Measurements from ENCODE around the gene CATSPERD.

CATSPERD gene

DNA sequence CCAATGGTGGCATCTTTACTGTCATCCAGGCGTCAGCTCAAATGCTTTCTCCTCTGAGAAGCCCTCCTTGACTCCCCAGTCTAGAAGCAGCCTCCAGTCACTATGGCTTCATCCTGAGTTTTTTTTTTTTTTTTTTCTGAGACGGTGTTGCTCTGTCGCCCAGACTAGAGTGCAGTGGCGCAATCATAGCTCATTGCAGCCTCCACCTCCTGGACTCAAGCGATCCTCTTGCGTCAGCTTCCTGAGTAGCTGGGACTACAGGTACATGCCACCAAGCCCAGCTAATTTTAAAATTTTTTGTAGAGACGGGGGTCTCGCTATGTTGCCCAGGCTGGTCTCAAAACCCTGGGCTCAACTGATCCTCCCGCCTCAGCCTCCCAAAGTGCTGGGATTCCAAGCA is 88.6 kb downstream of the CATSPERD start:
- DNase-seq, result no peak

DNA sequence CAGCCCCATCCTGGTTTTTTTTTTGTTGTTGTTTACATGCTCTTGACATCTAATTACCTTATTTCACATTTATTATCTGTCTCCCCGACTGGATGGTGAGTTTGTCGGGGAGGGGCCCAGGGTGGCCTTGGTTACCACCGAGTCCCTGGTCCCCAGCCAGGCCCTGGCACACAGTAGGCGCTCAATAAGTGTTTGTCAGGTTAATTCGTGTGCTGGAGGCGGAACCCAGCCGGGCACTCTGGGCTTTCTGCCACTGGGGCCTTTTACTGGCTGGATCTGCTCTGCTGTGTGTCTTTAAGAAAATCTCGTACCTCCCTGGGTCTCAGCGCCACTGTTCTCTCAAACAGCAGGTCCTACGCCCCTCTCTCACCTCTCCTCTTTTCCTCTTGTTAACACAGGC is 89.0 kb downstream of the CATSPERD start:
- no peak for DNase-seq

DNA sequence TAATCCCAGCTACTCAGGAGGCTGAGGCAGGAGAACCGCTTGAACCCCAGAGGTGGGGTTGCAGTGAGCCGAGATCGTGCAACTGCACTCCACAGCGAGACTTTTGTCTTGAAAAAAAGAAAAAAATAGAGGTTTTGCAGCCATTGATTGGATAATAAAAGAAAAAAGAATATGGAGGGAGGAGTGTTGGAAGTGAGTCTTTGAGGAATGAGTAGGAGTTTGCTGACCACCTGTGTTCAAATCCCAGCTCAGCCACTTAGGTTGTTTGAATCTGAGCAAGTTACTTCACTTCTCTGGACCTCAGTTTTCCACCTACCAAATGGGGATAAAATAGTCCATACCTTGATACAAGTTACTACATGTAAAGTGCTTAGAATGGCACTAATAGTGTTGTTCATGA is 90.7 kb downstream of the CATSPERD start:
- DNase-seq, result no peak

GRCh38 chr19:5814123-5814851 is 93.8 kb downstream of the CATSPERD start:
- no peak for DNase-seq

DNA sequence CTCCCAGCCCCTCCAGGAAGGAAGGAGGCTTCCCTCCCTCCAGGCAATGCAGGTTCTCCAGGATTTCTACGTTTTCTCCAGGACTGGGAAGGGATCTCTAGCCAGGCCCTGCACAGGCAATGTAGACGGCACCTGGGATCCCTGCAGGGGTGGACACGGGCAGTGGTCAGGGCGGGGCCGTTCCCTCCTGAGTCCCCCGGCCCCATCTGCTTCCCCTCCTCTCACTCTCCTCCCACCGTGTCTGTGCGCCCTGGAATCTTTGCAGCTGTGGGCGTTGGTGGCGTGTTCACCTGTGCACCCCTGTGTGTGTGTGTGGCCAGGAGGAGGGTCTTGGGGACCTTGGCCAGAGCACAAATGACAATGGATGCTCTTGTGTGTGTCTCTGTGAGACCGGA is 94.4 kb downstream of the CATSPERD start:
- DNase-seq, result no peak

GRCh38 chr19:5817218-5817617 is 96.8 kb downstream of the CATSPERD start:
- no peak for DNase-seq

DNA sequence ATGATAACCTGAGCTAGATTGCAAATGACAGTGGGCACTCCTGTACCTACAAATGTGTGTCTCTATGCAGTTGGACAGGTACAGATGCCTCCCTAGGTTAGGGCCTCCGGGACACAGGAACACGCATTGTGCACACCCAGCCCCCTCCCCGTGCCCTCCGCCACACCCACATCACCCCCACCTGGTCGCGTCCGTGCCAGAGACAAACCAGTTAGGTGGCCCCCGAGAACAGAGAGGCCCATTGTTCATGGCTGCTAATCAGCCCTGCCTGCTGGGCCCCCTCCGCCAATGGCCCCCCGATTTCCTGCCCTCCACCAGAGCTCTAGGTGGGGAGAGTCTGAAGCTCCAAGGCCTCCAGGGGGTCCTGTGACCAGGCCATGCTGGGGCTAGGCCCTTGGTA is 98.2 kb downstream of the CATSPERD start:
- DNase-seq, result no peak

DNA sequence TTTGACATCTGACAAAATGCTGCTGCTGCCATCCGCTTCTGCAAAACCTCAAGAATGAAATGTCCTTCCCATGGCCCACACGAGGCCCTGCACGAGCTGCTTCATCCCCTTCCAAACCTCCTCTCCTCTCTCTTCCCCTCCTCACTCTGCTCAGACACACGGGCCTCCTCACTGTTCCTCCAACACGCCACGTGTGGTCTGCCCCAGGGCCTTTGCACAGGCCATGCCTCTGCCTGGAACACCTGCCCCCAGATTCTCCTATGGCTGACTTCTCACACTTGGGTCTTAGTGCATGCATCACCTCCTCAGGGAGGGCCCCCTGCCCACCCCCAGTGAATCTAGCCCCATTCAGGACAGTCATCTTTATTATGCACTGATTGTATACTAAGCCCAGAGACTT is 100.3 kb downstream of the CATSPERD start:
- no peak for DNase-seq

GRCh38 chr19:5821521-5822180 is 101.2 kb downstream of the CATSPERD start:
- DNase-seq, result no peak

- DNase-seq, result no peak
These were observed 101.9 kb downstream of the CATSPERD start for GRCh38 chr19:5822181-5822844.

- DNase-seq, result no peak
These were observed 103.3 kb downstream of the CATSPERD start for GRCh38 chr19:5823579-5824281.

- no peak for DNase-seq
These were observed 104.3 kb downstream of the CATSPERD start for GRCh38 chr19:5824751-5825150.

GRCh38 chr19:5825178-5825577 is 104.7 kb downstream of the CATSPERD start:
- DNase-seq, result no peak

DNA sequence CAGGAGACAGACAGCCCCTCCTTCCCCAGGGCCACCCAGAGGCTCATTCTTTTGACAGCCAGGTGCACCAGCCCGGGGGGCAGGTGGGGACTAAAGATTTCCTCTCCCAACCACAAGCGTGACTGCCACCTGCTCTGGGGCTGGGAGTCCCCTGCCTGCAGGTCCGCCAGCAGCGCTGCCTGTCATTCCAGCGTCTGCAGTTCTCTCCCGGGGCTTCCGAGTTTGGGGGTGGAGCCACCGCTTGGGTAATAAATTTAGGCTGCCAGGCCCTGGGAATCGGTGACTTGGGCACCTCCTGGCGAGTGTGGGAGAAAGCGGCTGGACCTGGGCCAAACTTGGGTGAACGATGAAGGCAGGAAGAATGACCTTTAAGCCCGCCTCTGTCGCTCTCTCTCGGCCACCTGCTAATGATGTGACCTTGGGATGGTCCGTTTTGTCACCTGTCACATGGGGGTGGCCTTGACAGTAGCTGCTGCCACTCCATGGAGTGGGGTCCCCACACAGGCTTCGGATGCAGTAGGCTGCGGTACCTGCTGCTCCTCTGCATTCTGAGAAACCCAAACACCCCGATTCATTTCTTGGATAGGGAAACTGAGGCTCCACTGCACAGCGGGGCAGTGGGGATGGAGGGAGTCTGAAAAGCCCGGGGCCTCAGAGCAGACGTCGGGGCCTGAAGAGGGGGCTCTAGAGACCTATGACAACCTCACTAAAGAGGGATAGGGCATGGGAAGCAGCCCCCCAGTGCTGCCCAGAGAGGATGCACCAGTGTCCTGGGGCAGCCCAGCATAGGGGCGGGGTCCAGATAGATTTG is 106.3 kb downstream of the CATSPERD start:
- peak; percentile 79 for DNase-seq

GRCh38 chr19:5827342-5827890 is 107.0 kb downstream of the CATSPERD start:
- DNase-seq, result no peak

GRCh38 chr19:5827891-5828660 is 107.6 kb downstream of the CATSPERD start:
- DNase-seq, result peak; percentile 95
